Spleen (tissue), 7 donors: Measurements from ENCODE around the gene SLC44A1.

Experiments used
- POLR2A ChIP-seq, 3 donors: fragments of 450-650 bp; IDR thresholded peaks; one replicate each; pipeline ENCODE4 v1.5.1; 2017; ENCODE audit warnings: antibody characterized with exemption in 3 of 3, mild to moderate bottlenecking in 1 of 3
- POLR2AphosphoS5 ChIP-seq, 3 donors: sonication (generic); formaldehyde crosslinking; IDR thresholded peaks; one replicate each; pipeline ENCODE4 v1.5.1; 2017; ENCODE audit warnings: antibody characterized with exemption in 3 of 3
- TF ChIP-seq, protein P1 (sequence below), 11 experiments: fragments of 200-600 bp in 7 of 11; fragments of 450-650 bp in 4 of 11; sonication (generic) in 4 of 11; IDR thresholded peaks in 8 of 11; conservative IDR thresholded peaks in 3 of 11; 1 replicate in 7 of 11; 2 replicates in 4 of 11; pipeline versions ENCODE4 v1.4.0 to v1.8.0; 2016 to 2021; ENCODE audit warnings: antibody characterized with exemption in 11 of 11, inconsistent platforms in 4 of 11, mild to moderate bottlenecking in 1 of 11
- donor health status: DM: no; HTN: no; CAD: no; lungs with moderate emphysema.
- donor health status: DM: no; HTN: no; CAD: no.
- donor health status: DM: no; HTN: no; CAD: no.

DNA sequence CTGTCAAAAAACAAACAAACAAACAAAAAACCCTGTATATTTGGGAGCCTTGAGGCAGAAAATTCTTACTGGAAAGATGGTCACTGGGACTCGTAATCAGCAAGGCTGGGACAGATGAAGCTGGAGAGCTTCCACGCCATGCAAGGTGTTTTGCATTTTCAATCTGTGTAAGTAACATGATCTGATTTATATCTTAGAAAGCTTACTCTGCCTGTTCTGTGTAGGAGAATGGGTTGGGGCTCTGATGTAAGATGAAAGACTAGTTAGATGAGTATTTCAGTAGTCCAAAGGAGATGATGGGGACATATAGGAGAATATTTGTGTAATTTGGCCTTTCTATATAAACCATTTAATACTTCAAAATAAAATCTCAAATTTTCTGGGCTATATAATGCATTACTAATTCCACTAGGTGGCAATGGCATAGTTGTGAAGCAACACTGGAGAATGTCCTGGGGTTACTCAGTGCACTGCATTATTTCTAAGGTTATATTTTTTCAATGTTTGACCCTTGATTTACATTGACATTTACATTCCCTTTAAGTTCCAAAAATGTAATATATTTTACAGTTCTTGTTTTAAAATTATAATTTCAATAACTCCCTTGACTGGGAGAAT is 181.5 kb downstream of the SLC44A1 start:
- TF ChIP-seq, protein P1, sequence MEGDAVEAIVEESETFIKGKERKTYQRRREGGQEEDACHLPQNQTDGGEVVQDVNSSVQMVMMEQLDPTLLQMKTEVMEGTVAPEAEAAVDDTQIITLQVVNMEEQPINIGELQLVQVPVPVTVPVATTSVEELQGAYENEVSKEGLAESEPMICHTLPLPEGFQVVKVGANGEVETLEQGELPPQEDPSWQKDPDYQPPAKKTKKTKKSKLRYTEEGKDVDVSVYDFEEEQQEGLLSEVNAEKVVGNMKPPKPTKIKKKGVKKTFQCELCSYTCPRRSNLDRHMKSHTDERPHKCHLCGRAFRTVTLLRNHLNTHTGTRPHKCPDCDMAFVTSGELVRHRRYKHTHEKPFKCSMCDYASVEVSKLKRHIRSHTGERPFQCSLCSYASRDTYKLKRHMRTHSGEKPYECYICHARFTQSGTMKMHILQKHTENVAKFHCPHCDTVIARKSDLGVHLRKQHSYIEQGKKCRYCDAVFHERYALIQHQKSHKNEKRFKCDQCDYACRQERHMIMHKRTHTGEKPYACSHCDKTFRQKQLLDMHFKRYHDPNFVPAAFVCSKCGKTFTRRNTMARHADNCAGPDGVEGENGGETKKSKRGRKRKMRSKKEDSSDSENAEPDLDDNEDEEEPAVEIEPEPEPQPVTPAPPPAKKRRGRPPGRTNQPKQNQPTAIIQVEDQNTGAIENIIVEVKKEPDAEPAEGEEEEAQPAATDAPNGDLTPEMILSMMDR (IDR thresholded peaks at IDR 0.05 in 8 of 11, conservative IDR thresholded peaks at IDR 0.05 in 3 of 11): peak in 7 of 11 experiments; percentile 7 to 43 (median 29)
- no peak for TF ChIP-seq POLR2AphosphoS5 (IDR thresholded peaks at IDR 0.05)
- no peak for TF ChIP-seq POLR2A (IDR thresholded peaks at IDR 0.05)
